ENCODE results near the gene PRDM15. TPM values are rescaled to one million over a fixed set of nuclear protein-coding genes. Genes with fewer than 3 reads are reported as not detected.

Gene PRDM15
- total and polyA plus RNA-seq, 2 donors (not counting 3 experiments of a cell fraction or from before 2014, with no cell fraction given): 11.8 to 12.9 TPM

DNA sequence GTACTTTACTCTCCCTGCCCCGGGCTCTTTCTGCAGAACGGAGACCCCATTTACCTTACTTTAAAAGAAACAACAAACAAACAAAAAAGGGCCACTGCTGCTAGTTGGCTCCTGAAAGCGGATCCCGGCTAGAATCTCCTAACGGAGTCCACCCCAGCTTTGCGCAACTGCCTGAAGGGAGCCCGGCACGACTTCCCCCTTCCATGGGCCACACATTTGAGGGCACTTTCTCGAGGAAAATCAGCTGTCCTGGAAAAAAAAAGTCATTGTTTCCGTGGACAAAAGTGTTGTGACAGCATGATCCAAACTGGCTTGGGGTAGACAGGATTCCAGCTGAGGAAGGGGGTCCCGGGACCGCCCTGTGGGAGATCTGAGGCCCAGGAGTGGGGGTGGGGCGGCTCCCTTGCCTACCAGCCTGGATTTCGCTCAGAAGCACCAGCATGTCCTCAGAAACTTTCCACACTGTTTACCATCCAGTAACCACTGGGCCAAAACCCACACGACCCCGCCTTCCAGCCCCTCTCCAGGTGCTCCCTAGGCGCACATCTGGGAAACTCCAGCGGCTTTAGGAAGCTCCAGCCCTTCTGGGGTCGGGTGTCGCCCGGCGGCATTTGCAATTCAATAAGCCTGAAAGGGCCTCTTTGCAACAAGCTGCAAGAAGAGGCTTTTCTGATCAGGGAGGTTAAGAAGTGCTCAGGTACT lies 117.1 kb downstream of the PRDM15 start:
- Histone ChIP-seq H3K36me3 (ENCODE audit: control insufficient read depth in 2 of 2, extremely low read depth in 1 of 2, insufficient read depth in 2 of 2, low read length in 2 of 2) (no peaks in the 10 kb centered on the region), H3K4me3 (replicated peaks in 1 of 3; ENCODE audit: insufficient read depth in 1 of 3, low read depth in 1 of 3, low read length in 3 of 3) (no peak overlapping the region), H3K27ac (ENCODE audit: insufficient read depth, low read depth, low read length) (no peak overlapping the region), H3K9ac (replicated peaks; ENCODE audit: extremely low read depth, insufficient read depth, low read length) (no peak overlapping the region), H3K79me2 (ENCODE audit: control insufficient read depth, insufficient read depth, low read length) (no peaks in the 10 kb centered on the region), H3K27me3 (ENCODE audit: control insufficient read depth in 2 of 2, insufficient read depth in 2 of 2, low read length in 2 of 2) (peaks cover 66 to 70% of the 10 kb centered on the region in 2 experiments), H2AFZ (ENCODE audit: low read depth, low read length) (no peak overlapping the region), H3K9me1 (replicated peaks; ENCODE audit: control insufficient read depth, extremely low read depth, insufficient read depth, low read length) (no peaks in the 10 kb centered on the region), H3K4me1 (ENCODE audit: control insufficient read depth, extremely low read depth, insufficient read depth, low read length) (no peaks in the 10 kb centered on the region), H4K20me1 (replicated peaks; ENCODE audit: control insufficient read depth, extremely low read depth, insufficient read depth, low read length) (no peaks in the 10 kb centered on the region), H3K9me3 (replicated peaks; ENCODE audit: control insufficient read depth, insufficient read depth, low read length) (no peaks in the 10 kb centered on the region), H3K4me2 (ENCODE audit: insufficient read depth, low read length) (no peak overlapping the region)
- intact Hi-C loops (cut with micrococcal nuclease): no loop called here
- no TSS peak for BruUV-seq (replicated peaks)
- TF ChIP-seq, protein P1, sequence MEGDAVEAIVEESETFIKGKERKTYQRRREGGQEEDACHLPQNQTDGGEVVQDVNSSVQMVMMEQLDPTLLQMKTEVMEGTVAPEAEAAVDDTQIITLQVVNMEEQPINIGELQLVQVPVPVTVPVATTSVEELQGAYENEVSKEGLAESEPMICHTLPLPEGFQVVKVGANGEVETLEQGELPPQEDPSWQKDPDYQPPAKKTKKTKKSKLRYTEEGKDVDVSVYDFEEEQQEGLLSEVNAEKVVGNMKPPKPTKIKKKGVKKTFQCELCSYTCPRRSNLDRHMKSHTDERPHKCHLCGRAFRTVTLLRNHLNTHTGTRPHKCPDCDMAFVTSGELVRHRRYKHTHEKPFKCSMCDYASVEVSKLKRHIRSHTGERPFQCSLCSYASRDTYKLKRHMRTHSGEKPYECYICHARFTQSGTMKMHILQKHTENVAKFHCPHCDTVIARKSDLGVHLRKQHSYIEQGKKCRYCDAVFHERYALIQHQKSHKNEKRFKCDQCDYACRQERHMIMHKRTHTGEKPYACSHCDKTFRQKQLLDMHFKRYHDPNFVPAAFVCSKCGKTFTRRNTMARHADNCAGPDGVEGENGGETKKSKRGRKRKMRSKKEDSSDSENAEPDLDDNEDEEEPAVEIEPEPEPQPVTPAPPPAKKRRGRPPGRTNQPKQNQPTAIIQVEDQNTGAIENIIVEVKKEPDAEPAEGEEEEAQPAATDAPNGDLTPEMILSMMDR (IDR thresholded peaks at IDR 0.05; ENCODE audit: extremely low read depth in 1 of 2, insufficient read depth in 1 of 2, low read depth in 1 of 2, low read length in 2 of 2): no peak
- TF ChIP-seq, protein P2, sequence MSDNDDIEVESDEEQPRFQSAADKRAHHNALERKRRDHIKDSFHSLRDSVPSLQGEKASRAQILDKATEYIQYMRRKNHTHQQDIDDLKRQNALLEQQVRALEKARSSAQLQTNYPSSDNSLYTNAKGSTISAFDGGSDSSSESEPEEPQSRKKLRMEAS (IDR thresholded peaks at IDR 0.05; ENCODE audit: insufficient read depth, insufficient read length): no peak
- peak; percentile 88 for TF ChIP-seq EZH2 (IDR thresholded peaks at IDR 0.05; ENCODE audit: borderline replicate concordance, low read depth, low read length, severe bottlenecking)
- no peak for TF ChIP-seq MYC (IDR thresholded peaks at IDR 0.05; ENCODE audit: low read depth, low read length)
- no peak for TF ChIP-seq GATA2 (IDR thresholded peaks at IDR 0.05; ENCODE audit: insufficient read depth, insufficient read length, low read depth, low read length)
- dilution Hi-C loops (cut with MboI; ENCODE audit: extremely low pct_ligation_motif_present, low sequenced_read_pairs): no loop called here
- FAIRE-seq (no peak), DNase-seq (ENCODE audit: low read depth, low spot score) (no peak)
- POLR2A ChIA-PET: interaction anchor here (0.7 kb wide), 1 partner anchor 15 kb away, joined by 3 read pairs; no protein-coding TSS in a partner anchor
- CTCF ChIA-PET: interaction anchor here (0.5 kb wide), 1 partner anchor 9 kb away, joined by 3 read pairs; no protein-coding TSS in a partner anchor
